HG02840 (cell line): ENCODE data around the gene FILIP1.

Source experiments
- ATAC-seq: cut with Tn5 transposase; IDR thresholded peaks from one replicate; pipeline ENCODE4 v1.9.1; 2021; ENCODE audit warnings: mild to moderate bottlenecking, moderate library complexity, moderate number of reproducible peaks; ENCODE audit not compliant: unreplicated experiment, low FRiP score

The FILIP1 gene

GRCh38 chr6:75347898-75348610 is 145.5 kb downstream of the FILIP1 start:
- ATAC-seq, result no peak

- ATAC-seq, result no peak
Measured at GRCh38 chr6:75345413-75345812, 148.2 kb downstream of the FILIP1 start.

- ATAC-seq, result no peak
Measured at GRCh38 chr6:75344455-75344854, 149.1 kb downstream of the FILIP1 start.

- no peak for ATAC-seq
Measured at GRCh38 chr6:75344021-75344420, 149.6 kb downstream of the FILIP1 start.

- no peak for ATAC-seq
Measured at GRCh38 chr6:75337835-75338580, 155.6 kb downstream of the FILIP1 start.

GRCh38 chr6:75334266-75335040 is 159.1 kb downstream of the FILIP1 start:
- ATAC-seq, result no peak

- ATAC-seq, result no peak
Measured at GRCh38 chr6:75333676-75334200, 159.9 kb downstream of the FILIP1 start.

GRCh38 chr6:75331151-75331550 is 162.4 kb downstream of the FILIP1 start:
- ATAC-seq, result no peak

- ATAC-seq, result no peak
Measured at GRCh38 chr6:75329703-75330102, 163.9 kb downstream of the FILIP1 start.

GRCh38 chr6:75327807-75328206 is 165.8 kb downstream of the FILIP1 start:
- no peak for ATAC-seq

- no peak for ATAC-seq
Measured at GRCh38 chr6:75326557-75327258, 166.9 kb downstream of the FILIP1 start.

- no peak for ATAC-seq
Measured at GRCh38 chr6:75318900-75319299, 174.7 kb downstream of the FILIP1 start.

GRCh38 chr6:75317503-75318206 is 175.9 kb downstream of the FILIP1 start:
- no peak for ATAC-seq

GRCh38 chr6:75315978-75316377 is 177.6 kb downstream of the FILIP1 start:
- ATAC-seq, result no peak

- no peak for ATAC-seq
Measured at GRCh38 chr6:75308250-75308988, 185.2 kb downstream of the FILIP1 start.

GRCh38 chr6:75307364-75308004 is 186.1 kb downstream of the FILIP1 start:
- ATAC-seq, result no peak

GRCh38 chr6:75306064-75306463 is 187.5 kb downstream of the FILIP1 start:
- no peak for ATAC-seq

- no peak for ATAC-seq
Measured at GRCh38 chr6:75305573-75305972, 188.0 kb downstream of the FILIP1 start.

- no peak for ATAC-seq
Measured at GRCh38 chr6:75302280-75302679, 191.3 kb downstream of the FILIP1 start.
